Measurements from ENCODE around the gene C1QB. TPM values are rescaled to one million over a fixed set of nuclear protein-coding genes. Genes with fewer than 3 reads are reported as not detected.

The C1QB gene
- total RNA-seq, 2 donors from 2014 or later: 448 to 884 TPM

- Histone ChIP-seq H3K36me3 (no peaks in the 10 kb centered on the region), H3K4me1 (ENCODE audit: control insufficient read depth in 1 of 2, low read depth in 2 of 2) (peaks cover 0 to 2% of the 10 kb centered on the region in 2 donors), H3K27me3 (replicated peaks; ENCODE audit: insufficient read depth) (no peaks in the 10 kb centered on the region), H3K9me3 (no peaks in the 10 kb centered on the region), H3K4me3 (peak overlapping the region; percentile 60), H3K27ac (no peak overlapping the region)
- DNase-seq (ENCODE audit: low spot score) (no peak), ATAC-seq (ENCODE audit: insufficient number of reproducible peaks, low FRiP score, low read depth) (no peak)
- TF ChIP-seq CTCF (IDR thresholded peaks at IDR 0.05): no peak
Observed at GRCh38 chr1:22638476-22639234, 14.4 kb upstream of the C1QB start.

- no peaks in the 10 kb centered on the region for H3K9me3 ChIP-seq
- H3K27ac ChIP-seq: no peak overlapping the region
- peaks cover 0 to 2% of the 10 kb centered on the region in 2 donors for H3K4me1 ChIP-seq (ENCODE audit: control insufficient read depth in 1 of 2, low read depth in 2 of 2)
- H3K36me3 ChIP-seq: no peaks in the 10 kb centered on the region
- DNase-seq (ENCODE audit: low spot score): no peak
- no peak for TF ChIP-seq CTCF (IDR thresholded peaks at IDR 0.05)
- no peak for ATAC-seq (ENCODE audit: insufficient number of reproducible peaks, low FRiP score, low read depth)
- H3K4me3 ChIP-seq: no peak overlapping the region
- H3K27me3 ChIP-seq (replicated peaks; ENCODE audit: insufficient read depth): no peaks in the 10 kb centered on the region
Observed at GRCh38 chr1:22639286-22639685, 13.8 kb upstream of the C1QB start.

GRCh38 chr1:22641247-22641646 is 11.8 kb upstream of the C1QB start:
- Histone ChIP-seq H3K4me1 (ENCODE audit: control insufficient read depth in 1 of 2, low read depth in 2 of 2) (peaks cover 0 to 2% of the 10 kb centered on the region in 2 donors), H3K36me3 (no peaks in the 10 kb centered on the region), H3K27me3 (replicated peaks; ENCODE audit: insufficient read depth) (no peaks in the 10 kb centered on the region), H3K4me3 (no peak overlapping the region), H3K9me3 (no peaks in the 10 kb centered on the region), H3K27ac (no peak overlapping the region)
- no peak for DNase-seq (ENCODE audit: low spot score)
- no peak for TF ChIP-seq CTCF (IDR thresholded peaks at IDR 0.05)
- no peak for ATAC-seq (ENCODE audit: insufficient number of reproducible peaks, low FRiP score, low read depth)

- no peaks in the 10 kb centered on the region for H3K9me3 ChIP-seq
- ATAC-seq (ENCODE audit: insufficient number of reproducible peaks, low FRiP score, low read depth) (no peak), DNase-seq (ENCODE audit: low spot score) (peak; percentile 25)
- no peak overlapping the region for H3K4me3 ChIP-seq
- no peak overlapping the region for H3K27ac ChIP-seq
- TF ChIP-seq CTCF (IDR thresholded peaks at IDR 0.05): peak; percentile 94
- H3K36me3 ChIP-seq: no peaks in the 10 kb centered on the region
- no peaks in the 10 kb centered on the region for H3K27me3 ChIP-seq (replicated peaks; ENCODE audit: insufficient read depth)
- peaks cover 0 to 2% of the 10 kb centered on the region in 2 donors for H3K4me1 ChIP-seq (ENCODE audit: control insufficient read depth in 1 of 2, low read depth in 2 of 2)
Observed at GRCh38 chr1:22641906-22642636, 11.0 kb upstream of the C1QB start.

- Histone ChIP-seq H3K4me3 (peak within 1 kb of the TSS; percentile 61), H3K9me3 (no peaks in the 10 kb centered on the region), H3K27ac (no peak within 1 kb of the TSS), H3K4me1 (ENCODE audit: control insufficient read depth in 1 of 2, low read depth in 2 of 2) (peaks cover 0 to 2% of the 10 kb centered on the region in 2 donors), H3K36me3 (no peaks in the 10 kb centered on the region), H3K27me3 (replicated peaks; ENCODE audit: insufficient read depth) (no peaks in the 10 kb centered on the region)
- no peak for TF ChIP-seq CTCF (IDR thresholded peaks at IDR 0.05)
- no peak for DNase-seq (ENCODE audit: low spot score)
- ATAC-seq (ENCODE audit: insufficient number of reproducible peaks, low FRiP score, low read depth): no peak
Observed at GRCh38 chr1:22643381-22643780, 9.7 kb upstream of the C1QB start, which contains the start of gene C1QC. Gene C1QC (plus strand): TSS chr1:22643633. CDS start chr1:22644024, 391 bp downstream.
